Activated CD4-positive, alpha-beta memory T cell treated with anti-CD3 and anti-CD28 coated beads, Interleukin-2, amount 10 ng/mL, durations not matched to agents 7 days and 5 days (primary cell): ENCODE measurements around the gene LANCL2. TPM values are rescaled to one million over a fixed set of nuclear protein-coding genes. Genes with fewer than 3 reads are reported as not detected.

ENCODE experiments used
- CTCF ChIA-PET: fragments of 350-600 bp; sonication (Branson Sonifier 250); formaldehyde crosslinking; loops from one replicate; lab custom pipeline; 2021; ENCODE audit warnings: antibody characterized with exemption, inconsistent platforms; lab: Charles Lee
- POLR2A ChIA-PET: fragments of 350-600 bp; sonication (Branson Sonifier 250); formaldehyde crosslinking; loops from one replicate; lab custom pipeline; 2021; ENCODE audit warnings: antibody characterized with exemption; lab: Charles Lee
- DNase-seq: peaks from one replicate; pipeline ENCODE4 v3.0.0-alpha.2; 2020
- H3K27ac Mint-ChIP-seq: one replicate; pipeline ENCODE4 v1.8.0; 2021; ENCODE audit warnings: mild to moderate bottlenecking, mixed read lengths
- H3K27me3 Mint-ChIP-seq: one replicate; pipeline ENCODE4 v1.8.0; 2021; ENCODE audit warnings: mixed read lengths
- H3K36me3 Mint-ChIP-seq: one replicate; pipeline ENCODE4 v1.8.0; 2021; ENCODE audit warnings: low read depth, mixed read lengths
- H3K4me1 Mint-ChIP-seq: one replicate; pipeline ENCODE4 v1.8.0; 2021; ENCODE audit warnings: mixed read lengths
- H3K4me3 Mint-ChIP-seq: one replicate; pipeline ENCODE4 v1.8.0; 2021; ENCODE audit warnings: mild to moderate bottlenecking, mixed read lengths
- H3K9me3 Mint-ChIP-seq: one replicate; pipeline ENCODE4 v1.8.0; 2021; ENCODE audit warnings: mixed read lengths
- total RNA-seq, 2 experiments: library from RNA; stranded (reverse); gene quantifications; one replicate each; pipeline ENCODE4 v1.2.3, GENCODE V29; 2021

The LANCL2 gene
- total RNA-seq, result 1 to 10 TPM; 6.4 TPM

GRCh38 chr7:55365205-55365674 is at the start of gene LANCL2:
Gene LANCL2 (plus strand): TSS chr7:55365337. CDS start chr7:55366026, 689 bp downstream.
- H3K27me3 Mint-ChIP-seq, result peaks cover 6% of the 10 kb centered on the region
- H3K4me3 Mint-ChIP-seq, result peak within 1 kb of the TSS; percentile 86
- no peaks in the 10 kb centered on the region for H3K9me3 Mint-ChIP-seq
- ChIA-PET CTCF (interaction anchor here (1.0 to 1.5 kb wide), 6 partner anchors 14 to 604 kb away, joined by 3 to 15 read pairs (median 3); partner anchors contain the start of gene VOPP1), POLR2A (interaction anchor here (0.9 to 3.3 kb wide), 17 partner anchors 10 to 741 kb away, joined by 3 to 29 read pairs (median 6); partner anchors contain the start of genes CHCHD2, PSPH, SEC61G and SUMF2)
- H3K27ac Mint-ChIP-seq, result peak within 1 kb of the TSS; percentile 93
- no peak for DNase-seq
- peaks cover 8% of the 10 kb centered on the region for H3K36me3 Mint-ChIP-seq
- peaks cover 27% of the 10 kb centered on the region for H3K4me1 Mint-ChIP-seq

- POLR2A ChIA-PET, result no interaction called here
- H3K4me3 Mint-ChIP-seq, result no peak overlapping the region
- DNase-seq, result no peak
- no peaks in the 10 kb centered on the region for H3K36me3 Mint-ChIP-seq
- no peak overlapping the region for H3K27ac Mint-ChIP-seq
- no peaks in the 10 kb centered on the region for H3K9me3 Mint-ChIP-seq
- H3K4me1 Mint-ChIP-seq, result no peaks in the 10 kb centered on the region
- CTCF ChIA-PET, result no interaction called here
- peaks cover 24% of the 10 kb centered on the region for H3K27me3 Mint-ChIP-seq
These were observed 39.8 kb upstream of the LANCL2 start for GRCh38 chr7:55325371-55325792.

- H3K27ac Mint-ChIP-seq, result no peak overlapping the region
- ChIA-PET POLR2A (no interaction called here), CTCF (interaction anchor here (1.1 kb wide), 1 partner anchor 89 kb away, joined by 4 read pairs; no protein-coding TSS in a partner anchor)
- no peaks in the 10 kb centered on the region for H3K36me3 Mint-ChIP-seq
- no peaks in the 10 kb centered on the region for H3K4me1 Mint-ChIP-seq
- peaks cover 20% of the 10 kb centered on the region for H3K27me3 Mint-ChIP-seq
- no peak overlapping the region for H3K4me3 Mint-ChIP-seq
- H3K9me3 Mint-ChIP-seq, result no peaks in the 10 kb centered on the region
- DNase-seq, result no peak
These were observed 38.9 kb upstream of the LANCL2 start for GRCh38 chr7:55326081-55326835.

GRCh38 chr7:55326945-55327626 is 38.1 kb upstream of the LANCL2 start:
- Mint-ChIP-seq H3K9me3 (no peaks in the 10 kb centered on the region), H3K27me3 (peaks cover 17% of the 10 kb centered on the region), H3K4me1 (no peaks in the 10 kb centered on the region), H3K4me3 (no peak overlapping the region), H3K36me3 (no peaks in the 10 kb centered on the region), H3K27ac (no peak overlapping the region)
- POLR2A ChIA-PET, result no interaction called here
- DNase-seq, result no peak
- CTCF ChIA-PET, result interaction anchor here (1.1 kb wide), 1 partner anchor 88 kb away, joined by 4 read pairs; no protein-coding TSS in a partner anchor

GRCh38 chr7:55335151-55335550 is 30.0 kb upstream of the LANCL2 start:
- CTCF ChIA-PET, result no interaction called here
- peaks cover 19% of the 10 kb centered on the region for H3K27me3 Mint-ChIP-seq
- no peaks in the 10 kb centered on the region for H3K9me3 Mint-ChIP-seq
- no peaks in the 10 kb centered on the region for H3K4me1 Mint-ChIP-seq
- no peaks in the 10 kb centered on the region for H3K36me3 Mint-ChIP-seq
- no peak for DNase-seq
- H3K27ac Mint-ChIP-seq, result no peak overlapping the region
- POLR2A ChIA-PET, result interaction anchor here (1.3 kb wide), 1 partner anchor 31 kb away, joined by 4 read pairs; no protein-coding TSS in a partner anchor
- no peak overlapping the region for H3K4me3 Mint-ChIP-seq

GRCh38 chr7:55335786-55336185 is 29.4 kb upstream of the LANCL2 start:
- Mint-ChIP-seq H3K27ac (no peak overlapping the region), H3K27me3 (peaks cover 15% of the 10 kb centered on the region), H3K9me3 (no peaks in the 10 kb centered on the region), H3K36me3 (no peaks in the 10 kb centered on the region), H3K4me3 (no peak overlapping the region), H3K4me1 (no peaks in the 10 kb centered on the region)
- no peak for DNase-seq
- ChIA-PET CTCF (no interaction called here), POLR2A (interaction anchor here (1.3 kb wide), 1 partner anchor 31 kb away, joined by 4 read pairs; no protein-coding TSS in a partner anchor)

GRCh38 chr7:55336540-55336939 is 28.6 kb upstream of the LANCL2 start:
- H3K27me3 Mint-ChIP-seq, result peaks cover 13% of the 10 kb centered on the region
- DNase-seq, result no peak
- no peak overlapping the region for H3K27ac Mint-ChIP-seq
- H3K9me3 Mint-ChIP-seq, result no peaks in the 10 kb centered on the region
- CTCF ChIA-PET, result no interaction called here
- H3K36me3 Mint-ChIP-seq, result no peaks in the 10 kb centered on the region
- H3K4me3 Mint-ChIP-seq, result no peak overlapping the region
- H3K4me1 Mint-ChIP-seq, result no peaks in the 10 kb centered on the region
- POLR2A ChIA-PET, result interaction anchor here (1.3 kb wide), 1 partner anchor 30 kb away, joined by 4 read pairs; no protein-coding TSS in a partner anchor

GRCh38 chr7:55339033-55340000 is 25.8 kb upstream of the LANCL2 start:
- DNase-seq, result no peak
- ChIA-PET CTCF (no interaction called here), POLR2A (no interaction called here)
- Mint-ChIP-seq H3K27ac (no peak overlapping the region), H3K36me3 (no peaks in the 10 kb centered on the region), H3K27me3 (peaks cover 7% of the 10 kb centered on the region), H3K4me1 (no peaks in the 10 kb centered on the region), H3K9me3 (peaks cover 3% of the 10 kb centered on the region), H3K4me3 (no peak overlapping the region)

GRCh38 chr7:55342216-55342871 is 22.8 kb upstream of the LANCL2 start:
- peaks cover under 1% of the 10 kb centered on the region for H3K4me1 Mint-ChIP-seq
- peaks cover 3% of the 10 kb centered on the region for H3K9me3 Mint-ChIP-seq
- H3K4me3 Mint-ChIP-seq, result no peak overlapping the region
- no peaks in the 10 kb centered on the region for H3K36me3 Mint-ChIP-seq
- H3K27me3 Mint-ChIP-seq, result peaks cover 2% of the 10 kb centered on the region
- POLR2A ChIA-PET, result no interaction called here
- DNase-seq, result no peak
- CTCF ChIA-PET, result interaction anchor here (0.6 kb wide), 1 partner anchor 576 kb away, joined by 4 read pairs; no protein-coding TSS in a partner anchor
- H3K27ac Mint-ChIP-seq, result no peak overlapping the region

GRCh38 chr7:55343002-55343781 is 21.9 kb upstream of the LANCL2 start:
- H3K4me3 Mint-ChIP-seq, result no peak overlapping the region
- H3K4me1 Mint-ChIP-seq, result peaks cover 5% of the 10 kb centered on the region
- H3K36me3 Mint-ChIP-seq, result no peaks in the 10 kb centered on the region

GRCh38 chr7:55343860-55344606 is 21.1 kb upstream of the LANCL2 start:
- Mint-ChIP-seq H3K27ac (no peak overlapping the region), H3K4me3 (no peak overlapping the region), H3K36me3 (no peaks in the 10 kb centered on the region), H3K4me1 (peaks cover 13% of the 10 kb centered on the region), H3K9me3 (peaks cover 3% of the 10 kb centered on the region), H3K27me3 (peaks cover 2% of the 10 kb centered on the region)
- no peak for DNase-seq
- CTCF ChIA-PET, result interaction anchor here (0.6 to 0.9 kb wide), 2 partner anchors 58 to 71 kb away, joined by 3 to 4 read pairs; no protein-coding TSS in a partner anchor
- POLR2A ChIA-PET, result no interaction called here

More at GRCh38 chr7:55343002-55343781, 21.9 kb upstream of the LANCL2 start:
- Mint-ChIP-seq H3K27me3 (peaks cover 2% of the 10 kb centered on the region), H3K9me3 (peaks cover 3% of the 10 kb centered on the region), H3K27ac (no peak overlapping the region)
- ChIA-PET CTCF (no interaction called here), POLR2A (no interaction called here)
- DNase-seq, result no peak
